Colonic mucosa (tissue), 4 donors: Measurements from ENCODE around the gene DIP2B. TPM values are rescaled to one million over a fixed set of nuclear protein-coding genes. Genes with fewer than 3 reads are reported as not detected.

Experiments used
- DNase-seq: peaks from one replicate; pipeline ENCODE4 v3.0.0-alpha.2; 2020
- H3K27ac ChIP-seq: fragments of 200-600 bp; one replicate; pipeline ENCODE4 v1.8.0; 2021
- H3K27me3 ChIP-seq: fragments of 200-600 bp; one replicate; pipeline ENCODE4 v1.8.0; 2021
- H3K36me3 ChIP-seq: fragments of 200-600 bp; one replicate; pipeline ENCODE4 v1.8.0; 2021
- H3K4me1 ChIP-seq: fragments of 200-600 bp; one replicate; pipeline ENCODE4 v1.8.0; 2021; ENCODE audit warnings: mild to moderate bottlenecking
- H3K4me3 ChIP-seq: fragments of 200-600 bp; one replicate; pipeline ENCODE4 v1.8.0; 2021
- H3K9ac ChIP-seq, 2 donors: one replicate each; pipeline ENCODE4 v1.7.0; 2013; ENCODE audit warnings: control low read depth in 2 of 2, low read depth in 2 of 2, low read length in 2 of 2
- H3K9me3 ChIP-seq: fragments of 200-600 bp; one replicate; pipeline ENCODE4 v1.8.0; 2021
- intact Hi-C: fragments of 100-400 bp; cut with DNase I; formaldehyde crosslinking; loops from one replicate; pipeline ENCODE4 v1.14.1; 2022
- total RNA-seq, 2 donors: library from RNA; stranded (reverse); fragmentation: NEBNext Ultra II Directional in 1 of 2; extraction: Animal tissue kit (Norgen Biotek cat#: 25700) in 1 of 2; gene quantifications; one replicate each; pipeline ENCODE4 v1.2.1, GENCODE V29; 2021
- TF ChIP-seq, protein P1 (sequence below): fragments of 200-600 bp; IDR thresholded peaks from one replicate; pipeline ENCODE4 v1.8.0; 2022; ENCODE audit warnings: antibody characterized with exemption, mild to moderate bottlenecking
- donor health status: healthy.
- donor health status: DM: no; HTN: no; CAD: no.
- donor health status: DM: no; HTN: no; CAD: no.

Gene DIP2B
- total RNA-seq, 2 donors from 2014 or later: 34.3 to 36.8 TPM

DNA sequence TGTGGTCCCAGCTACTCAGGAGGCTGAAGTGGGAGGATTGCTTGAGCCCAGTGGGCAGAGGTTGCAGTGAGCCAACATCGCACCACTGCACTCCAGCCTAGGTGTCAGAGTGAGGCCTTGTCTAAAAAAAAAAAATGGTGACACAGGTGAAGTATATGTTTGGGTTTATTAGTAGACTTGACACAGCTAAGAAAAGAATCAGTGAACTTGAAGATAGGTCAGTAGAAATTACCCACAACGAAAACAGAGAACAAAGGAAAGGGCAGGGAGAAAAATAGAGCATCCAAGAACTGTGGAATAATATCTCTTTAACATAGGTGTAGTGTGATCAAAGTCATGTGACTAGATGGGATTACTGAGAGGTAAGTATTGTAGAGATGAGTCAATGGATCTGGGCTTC lies 282.8 kb downstream of the DIP2B start:
- TF ChIP-seq, protein P1, sequence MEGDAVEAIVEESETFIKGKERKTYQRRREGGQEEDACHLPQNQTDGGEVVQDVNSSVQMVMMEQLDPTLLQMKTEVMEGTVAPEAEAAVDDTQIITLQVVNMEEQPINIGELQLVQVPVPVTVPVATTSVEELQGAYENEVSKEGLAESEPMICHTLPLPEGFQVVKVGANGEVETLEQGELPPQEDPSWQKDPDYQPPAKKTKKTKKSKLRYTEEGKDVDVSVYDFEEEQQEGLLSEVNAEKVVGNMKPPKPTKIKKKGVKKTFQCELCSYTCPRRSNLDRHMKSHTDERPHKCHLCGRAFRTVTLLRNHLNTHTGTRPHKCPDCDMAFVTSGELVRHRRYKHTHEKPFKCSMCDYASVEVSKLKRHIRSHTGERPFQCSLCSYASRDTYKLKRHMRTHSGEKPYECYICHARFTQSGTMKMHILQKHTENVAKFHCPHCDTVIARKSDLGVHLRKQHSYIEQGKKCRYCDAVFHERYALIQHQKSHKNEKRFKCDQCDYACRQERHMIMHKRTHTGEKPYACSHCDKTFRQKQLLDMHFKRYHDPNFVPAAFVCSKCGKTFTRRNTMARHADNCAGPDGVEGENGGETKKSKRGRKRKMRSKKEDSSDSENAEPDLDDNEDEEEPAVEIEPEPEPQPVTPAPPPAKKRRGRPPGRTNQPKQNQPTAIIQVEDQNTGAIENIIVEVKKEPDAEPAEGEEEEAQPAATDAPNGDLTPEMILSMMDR: no peak
- intact Hi-C loops: no loop called here
- Histone ChIP-seq H3K36me3 (no peaks in the 10 kb centered on the region), H3K27me3 (no peaks in the 10 kb centered on the region), H3K4me3 (no peak overlapping the region), H3K9me3 (no peaks in the 10 kb centered on the region), H3K9ac (no peak overlapping the region), H3K27ac (no peak overlapping the region), H3K4me1 (no peaks in the 10 kb centered on the region)
- no peak for DNase-seq

DNA sequence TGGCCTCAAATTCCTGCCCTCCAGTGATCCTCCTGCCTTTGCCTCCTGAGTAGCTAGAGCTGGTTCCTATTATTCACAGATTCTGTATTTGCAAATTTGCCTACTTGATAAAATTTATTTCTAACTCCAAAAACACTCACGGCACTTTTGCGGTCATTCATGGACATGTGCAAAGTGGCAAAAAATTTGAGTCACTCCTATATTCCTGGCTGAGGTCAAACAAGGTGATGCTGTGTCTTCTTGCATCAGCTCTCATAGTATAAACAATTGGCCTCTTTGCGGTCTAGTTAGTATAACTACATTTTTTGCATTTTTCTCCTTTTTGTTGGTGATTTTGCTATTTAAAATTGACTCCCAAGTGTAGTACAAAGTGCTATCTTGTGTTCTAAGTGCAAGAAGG lies 283.8 kb downstream of the DIP2B start:
- Histone ChIP-seq H3K9me3 (no peaks in the 10 kb centered on the region), H3K4me1 (no peaks in the 10 kb centered on the region), H3K4me3 (no peak overlapping the region), H3K27me3 (no peaks in the 10 kb centered on the region), H3K36me3 (no peaks in the 10 kb centered on the region), H3K27ac (no peak overlapping the region), H3K9ac (no peak overlapping the region)
- intact Hi-C loops: no loop called here
- no peak for DNase-seq
- TF ChIP-seq, protein P1: no peak

DNA sequence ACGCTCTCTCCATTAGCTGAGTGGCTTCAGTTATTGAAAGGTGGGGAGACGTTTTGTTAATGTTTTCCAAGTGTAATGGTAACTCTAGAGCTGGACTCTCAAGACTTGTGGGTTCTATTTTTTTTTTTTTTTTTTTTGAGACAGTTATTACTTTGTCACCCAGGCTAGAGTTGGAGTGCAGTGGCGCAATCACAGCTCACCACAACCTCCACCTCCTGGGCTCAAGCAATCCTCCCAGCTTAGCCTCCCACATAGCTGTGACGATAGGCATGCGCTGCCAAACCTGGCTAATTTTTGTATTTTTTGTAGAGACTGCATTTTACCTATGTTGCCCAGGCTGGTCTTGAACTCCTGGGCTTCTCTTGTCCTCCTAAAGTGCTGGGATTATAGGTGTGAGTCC lies 285.3 kb downstream of the DIP2B start:
- TF ChIP-seq, protein P1: no peak
- no peak overlapping the region for H3K4me3 ChIP-seq
- no peak overlapping the region for H3K27ac ChIP-seq
- no peaks in the 10 kb centered on the region for H3K4me1 ChIP-seq
- no peak for DNase-seq
- H3K9me3 ChIP-seq: no peaks in the 10 kb centered on the region
- no peaks in the 10 kb centered on the region for H3K27me3 ChIP-seq
- H3K36me3 ChIP-seq: no peaks in the 10 kb centered on the region
- no peak overlapping the region for H3K9ac ChIP-seq
- intact Hi-C loops: no loop called here

Other genes with a start within 250 kb of the DIP2B start
- gene LIMA1, start 221.5 kb upstream of the DIP2B start, total RNA-seq: 100 to 1,000 TPM; 228 to 385 TPM
- not detected for gene FAM186A, start 108.4 kb upstream of the DIP2B start, total RNA-seq
- gene LARP4, start 104.1 kb upstream of the DIP2B start, total RNA-seq: 10 to 100 TPM; 53.3 to 53.8 TPM